ENCODE measurements around the gene HDDC2.
"Not testable (repeated sequence)": the region's sequence is repeated elsewhere in the genome, so short reads cannot be mapped to it uniquely, and the experiment has no call there.

HDDC2 gene

GRCh38 chr6:125294036-125294435 lies 7.7 kb downstream of the HDDC2 start:
- CTCF ChIA-PET: interaction anchor here (1.2 to 1.8 kb wide), 3 partner anchors 18 to 424 kb away, joined by 3 to 8 read pairs (median 3); no protein-coding TSS in a partner anchor
- TF ChIP-seq, protein P1, sequence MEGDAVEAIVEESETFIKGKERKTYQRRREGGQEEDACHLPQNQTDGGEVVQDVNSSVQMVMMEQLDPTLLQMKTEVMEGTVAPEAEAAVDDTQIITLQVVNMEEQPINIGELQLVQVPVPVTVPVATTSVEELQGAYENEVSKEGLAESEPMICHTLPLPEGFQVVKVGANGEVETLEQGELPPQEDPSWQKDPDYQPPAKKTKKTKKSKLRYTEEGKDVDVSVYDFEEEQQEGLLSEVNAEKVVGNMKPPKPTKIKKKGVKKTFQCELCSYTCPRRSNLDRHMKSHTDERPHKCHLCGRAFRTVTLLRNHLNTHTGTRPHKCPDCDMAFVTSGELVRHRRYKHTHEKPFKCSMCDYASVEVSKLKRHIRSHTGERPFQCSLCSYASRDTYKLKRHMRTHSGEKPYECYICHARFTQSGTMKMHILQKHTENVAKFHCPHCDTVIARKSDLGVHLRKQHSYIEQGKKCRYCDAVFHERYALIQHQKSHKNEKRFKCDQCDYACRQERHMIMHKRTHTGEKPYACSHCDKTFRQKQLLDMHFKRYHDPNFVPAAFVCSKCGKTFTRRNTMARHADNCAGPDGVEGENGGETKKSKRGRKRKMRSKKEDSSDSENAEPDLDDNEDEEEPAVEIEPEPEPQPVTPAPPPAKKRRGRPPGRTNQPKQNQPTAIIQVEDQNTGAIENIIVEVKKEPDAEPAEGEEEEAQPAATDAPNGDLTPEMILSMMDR (IDR thresholded peaks at IDR 0.05; ENCODE audit: insufficient read depth, low read length, missing control alignments): no peak
- POLR2A ChIA-PET: no interaction called here
- H3K4me3 ChIP-seq (ENCODE audit: low read depth, low read length): no peak overlapping the region
- DNase-seq (ENCODE audit: low read depth, low spot score): no peak

DNA sequence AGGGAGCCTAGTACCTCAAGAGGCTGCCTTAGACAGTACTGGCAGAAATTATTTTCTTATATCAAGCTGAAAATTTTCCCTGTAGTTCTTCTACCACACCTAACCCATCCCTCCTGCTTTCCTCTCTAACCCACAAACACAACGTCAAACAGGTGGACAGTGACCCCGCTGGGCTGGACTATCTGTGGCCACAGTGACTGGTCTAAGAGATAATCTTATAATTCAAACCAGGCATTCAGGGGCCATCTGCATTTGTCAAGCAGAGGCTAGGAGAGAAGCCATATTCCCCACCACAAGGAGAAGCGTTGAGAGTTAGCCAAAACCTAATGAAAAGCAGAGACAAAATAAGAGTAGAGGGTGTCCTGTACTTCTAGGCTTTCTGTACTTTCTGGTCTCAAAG lies 8.2 kb downstream of the HDDC2 start:
- no peak for DNase-seq (ENCODE audit: low read depth, low spot score)
- CTCF ChIA-PET: interaction anchor here (1.1 to 2.1 kb wide), 5 partner anchors 8 to 423 kb away, joined by 3 to 8 read pairs (median 3); partner anchors contain the start of gene HDDC2
- POLR2A ChIA-PET: no interaction called here
- no peak overlapping the region for H3K4me3 ChIP-seq (ENCODE audit: low read depth, low read length)
- TF ChIP-seq, protein P1 (IDR thresholded peaks at IDR 0.05; ENCODE audit: insufficient read depth, low read length, missing control alignments): no peak

DNA sequence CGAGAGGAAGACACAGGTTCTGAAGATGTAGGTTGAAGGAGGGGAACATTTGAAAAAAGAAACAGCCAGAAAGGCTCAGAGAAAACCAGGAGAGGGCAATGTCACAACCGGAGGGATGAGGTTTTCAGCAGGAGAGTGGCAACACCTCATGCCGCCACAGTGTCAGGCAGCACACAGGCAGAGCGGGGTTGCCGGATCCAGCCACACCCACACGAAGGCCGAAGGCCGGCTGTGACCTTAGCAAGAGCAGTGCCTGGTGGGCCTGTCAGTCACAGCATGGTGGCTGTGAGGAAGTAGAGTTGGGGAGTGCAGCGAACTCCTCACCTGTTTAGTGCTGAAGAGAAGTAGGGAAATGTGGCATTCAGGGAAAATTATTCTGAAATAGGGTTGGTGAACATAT lies 14.0 kb downstream of the HDDC2 start:
- ChIA-PET POLR2A (no interaction called here), CTCF (no interaction called here)
- DNase-seq (ENCODE audit: low read depth, low spot score): no peak
- no peak overlapping the region for H3K4me3 ChIP-seq (ENCODE audit: low read depth, low read length)
- TF ChIP-seq, protein P1 (IDR thresholded peaks at IDR 0.05; ENCODE audit: insufficient read depth, low read length, missing control alignments): no peak

GRCh38 chr6:125285936-125286335 lies 15.8 kb downstream of the HDDC2 start:
- no peak for DNase-seq (ENCODE audit: low read depth, low spot score)
- CTCF ChIA-PET: no interaction called here
- POLR2A ChIA-PET: no interaction called here
- H3K4me3 ChIP-seq (ENCODE audit: low read depth, low read length): no peak overlapping the region
- TF ChIP-seq, protein P1 (IDR thresholded peaks at IDR 0.05; ENCODE audit: insufficient read depth, low read length, missing control alignments): no peak

DNA sequence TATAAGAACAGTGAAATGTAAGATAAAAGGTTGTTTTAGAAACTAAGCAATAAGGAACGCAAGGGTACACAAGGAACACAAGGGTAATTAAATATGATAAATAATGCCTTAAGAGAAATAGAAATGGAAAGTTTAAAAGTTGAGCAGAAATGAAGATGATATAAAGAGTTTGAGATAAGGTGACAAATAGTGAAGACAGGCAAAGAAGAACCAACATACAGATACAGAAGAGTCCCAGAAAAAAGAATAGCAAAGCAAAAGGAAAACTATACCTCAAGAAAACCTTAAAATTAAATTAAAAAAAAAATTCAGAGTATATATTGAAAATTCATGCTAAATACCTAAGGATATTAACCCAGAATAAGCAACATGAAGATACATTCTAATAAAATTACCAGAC lies 16.4 kb downstream of the HDDC2 start:
- ChIA-PET CTCF (no interaction called here), POLR2A (no interaction called here)
- no peak for DNase-seq (ENCODE audit: low read depth, low spot score)
- no peak overlapping the region for H3K4me3 ChIP-seq (ENCODE audit: low read depth, low read length)
- TF ChIP-seq, protein P1 (IDR thresholded peaks at IDR 0.05; ENCODE audit: insufficient read depth, low read length, missing control alignments): no peak

GRCh38 chr6:125282470-125282869 lies 19.3 kb downstream of the HDDC2 start:
- POLR2A ChIA-PET; H3K4me3 ChIP-seq (ENCODE audit: low read depth, low read length); DNase-seq (ENCODE audit: low read depth, low spot score); CTCF ChIA-PET: not testable (repeated sequence)

- CTCF ChIA-PET: interaction anchor here (1.2 kb wide), 1 partner anchor 166 kb away, joined by 3 read pairs; no protein-coding TSS in a partner anchor
- H3K4me3 ChIP-seq (ENCODE audit: low read depth, low read length); POLR2A ChIA-PET; DNase-seq (ENCODE audit: low read depth, low spot score): not testable (repeated sequence)
Observed at GRCh38 chr6:125280370-125281035, 21.3 kb downstream of the HDDC2 start.

All from AG04449 (cell line).